HL-60 (cell line): ENCODE measurements around the gene GORASP1.
A peak's percentile ranks its signal among the peaks of the same experiment; 100 is the strongest.

Experiments used
- DNase-seq, 2 experiments: peaks; one replicate each; pipeline ENCODE4 v3.0.0-alpha.2; 2010 to 2020; ENCODE audit warnings: low read depth in 1 of 2, low spot score in 1 of 2
- H3K27ac ChIP-seq: fragments of 250-450 bp; sonication (Bioruptor Pico); replicated peaks from 2 replicates; pipeline ENCODE4 v1.5.1; 2020; ENCODE audit warnings: mild to moderate bottlenecking, moderate library complexity
- H3K27me3 ChIP-seq: fragments of 250-450 bp; sonication (Bioruptor Pico); 2 replicates; pipeline ENCODE4 v1.5.1; 2021; ENCODE audit warnings: mild to moderate bottlenecking, moderate library complexity; ENCODE audit not compliant: insufficient read depth, poor library complexity, severe bottlenecking
- H3K4me3 ChIP-seq: replicated peaks from 2 replicates; pipeline ENCODE4 v1.5.1; 2011; ENCODE audit warnings: mild to moderate bottlenecking, control low read depth, low read length; ENCODE audit not compliant: insufficient read depth
- CTCF ChIP-seq: IDR thresholded peaks from one replicate; pipeline ENCODE4 v1.5.1; 2011; ENCODE audit warnings: low read length, control low read depth, inconsistent platforms; ENCODE audit not compliant: insufficient read depth
- GABPA ChIP-seq: IDR thresholded peaks from 2 replicates; pipeline ENCODE4 v1.6.1; 2012; ENCODE audit warnings: low read depth
- POLR2AphosphoS5 ChIP-seq: IDR thresholded peaks from 2 replicates; pipeline ENCODE4 v1.6.1; 2012; ENCODE audit warnings: low read depth
- REST ChIP-seq: IDR thresholded peaks from 2 replicates; pipeline ENCODE4 v1.6.1; 2012; ENCODE audit warnings: low read depth; ENCODE audit not compliant: insufficient replicate concordance
- SPI1 ChIP-seq: IDR thresholded peaks from 2 replicates; pipeline ENCODE4 v1.6.1; 2012; ENCODE audit warnings: low read depth, mild to moderate bottlenecking, borderline replicate concordance

GORASP1 gene

GRCh38 chr3:39126532-39127071 is 19.2 kb upstream of the GORASP1 start:
- peak; percentile 92 for TF ChIP-seq SPI1
- TF ChIP-seq GABPA, result no peak
- Histone ChIP-seq H3K4me3 (no peak overlapping the region), H3K27me3 (no peaks in the 10 kb centered on the region), H3K27ac (no peak overlapping the region)
- DNase-seq, result peak in 1 of 2 experiments; percentile 84

- Histone ChIP-seq H3K27me3 (no peaks in the 10 kb centered on the region), H3K27ac (no peak overlapping the region), H3K4me3 (no peak overlapping the region)
- TF ChIP-seq POLR2AphosphoS5 (no peak), CTCF (no peak), GABPA (no peak), SPI1 (no peak)
- no peak for DNase-seq
Measured at GRCh38 chr3:39125841-39126500, 18.5 kb upstream of the GORASP1 start.

DNA sequence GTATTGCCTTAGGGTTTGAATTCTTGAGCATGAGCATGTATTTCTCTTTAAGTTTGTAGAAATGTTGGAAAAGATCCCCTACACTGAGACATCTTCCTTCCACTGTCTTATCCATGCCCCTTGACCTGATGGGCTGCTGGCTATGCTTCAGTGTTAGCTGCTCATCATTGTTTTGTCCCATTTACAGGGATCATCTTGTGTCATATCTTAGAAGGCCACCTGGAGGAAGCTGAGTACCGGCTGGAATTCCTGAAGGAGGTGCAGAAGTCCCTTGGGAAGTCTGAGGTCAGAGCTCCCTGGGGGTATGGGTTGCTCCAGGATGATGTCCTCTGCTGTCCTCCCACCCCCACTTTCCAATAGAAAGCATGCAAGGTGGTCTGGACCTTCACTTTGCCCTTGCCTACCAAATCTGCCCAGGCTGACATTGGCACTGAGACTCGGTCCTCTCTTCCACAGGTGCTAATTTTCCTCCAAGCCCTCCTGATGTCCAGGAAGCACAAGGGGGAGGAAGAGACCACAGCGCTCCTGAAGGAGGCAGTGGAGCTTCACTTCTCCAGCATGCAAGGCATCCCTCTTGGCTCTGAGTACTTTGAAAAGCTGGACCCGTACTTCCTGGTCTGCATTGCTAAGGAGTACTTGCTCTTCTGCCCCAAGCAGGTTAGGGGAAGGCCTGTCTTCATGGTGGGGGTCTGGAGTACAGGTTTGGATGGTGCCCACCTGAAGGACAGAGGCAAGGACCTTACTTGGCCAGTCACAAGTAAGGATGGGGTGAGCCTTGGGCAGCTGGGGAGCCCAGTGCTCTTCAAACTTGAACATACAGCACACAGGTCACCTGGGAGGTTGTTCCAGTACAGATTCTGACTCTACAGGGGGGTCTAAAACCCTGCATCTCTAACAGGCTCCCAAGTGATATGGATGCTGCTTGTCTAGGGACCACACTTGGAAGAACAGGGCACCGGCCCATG is 17.7 kb upstream of the GORASP1 start:
- Histone ChIP-seq H3K27ac (no peak overlapping the region), H3K27me3 (no peaks in the 10 kb centered on the region), H3K4me3 (no peak overlapping the region)
- TF ChIP-seq REST, result no peak
- TF ChIP-seq GABPA, result no peak
- no peak for TF ChIP-seq CTCF
- TF ChIP-seq POLR2AphosphoS5, result no peak
- TF ChIP-seq SPI1, result no peak
- no peak for DNase-seq

DNA sequence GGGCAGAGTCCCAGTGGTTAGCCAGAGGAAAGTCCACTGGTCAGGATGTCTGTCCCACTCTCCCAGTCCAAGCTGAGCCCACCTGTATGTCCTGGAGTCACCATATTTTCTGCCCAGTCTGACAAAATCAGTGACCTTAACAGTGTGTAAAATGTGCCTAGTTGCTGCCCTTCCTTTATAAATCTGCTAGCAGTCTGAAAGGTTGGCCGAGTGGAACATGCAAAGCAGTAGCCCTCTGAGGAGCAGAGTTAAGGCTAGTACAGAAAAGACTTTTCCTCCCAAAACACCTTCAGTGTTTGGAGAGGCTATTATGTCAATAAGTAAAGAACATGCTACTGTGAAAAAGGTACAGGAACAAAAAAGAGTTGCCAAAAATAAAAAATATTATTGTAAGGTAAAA is 15.4 kb upstream of the GORASP1 start:
- no peaks in the 10 kb centered on the region for H3K27me3 ChIP-seq
- TF ChIP-seq GABPA (no peak), POLR2AphosphoS5 (no peak), CTCF (no peak), SPI1 (no peak), REST (no peak)
- no peak overlapping the region for H3K27ac ChIP-seq
- DNase-seq, result no peak
- H3K4me3 ChIP-seq, result no peak overlapping the region
